ENCODE data around the gene INSRR.

Gene INSRR

GRCh38 chr1:156897078-156897825 lies 38.3 kb upstream of the INSRR start:
- TF ChIP-seq YY1 (IDR thresholded peaks at IDR 0.05; ENCODE audit: low read depth): no peak
- no peak for TF ChIP-seq REST (IDR thresholded peaks at IDR 0.05; ENCODE audit: low read depth)
- TF ChIP-seq NFIC (IDR thresholded peaks at IDR 0.05): no peak
- no peak for TF ChIP-seq TEAD4 (IDR thresholded peaks at IDR 0.05)
- TF ChIP-seq TAF1 (IDR thresholded peaks at IDR 0.05; ENCODE audit: low read depth): no peak
- no peak for TF ChIP-seq RAD21 (IDR thresholded peaks at IDR 0.05; ENCODE audit: low read depth)
- TF ChIP-seq CREB1 (IDR thresholded peaks at IDR 0.05; ENCODE audit: low read depth): no peak
- no peak for TF ChIP-seq MAX (IDR thresholded peaks at IDR 0.05)
- TF ChIP-seq TCF12 (IDR thresholded peaks at IDR 0.05; ENCODE audit: low read depth): no peak
- no peak for TF ChIP-seq FOXM1 (IDR thresholded peaks at IDR 0.05; ENCODE audit: borderline replicate concordance, low read depth)
- TF ChIP-seq CEBPB (IDR thresholded peaks at IDR 0.05): no peak
- TF ChIP-seq EP300 (IDR thresholded peaks at IDR 0.05; ENCODE audit: borderline replicate concordance): no peak
- TF ChIP-seq EGR1 (IDR thresholded peaks at IDR 0.05): no peak
- no peak for TF ChIP-seq ZBTB7A (IDR thresholded peaks at IDR 0.05; ENCODE audit: low read depth)
- no peak for TF ChIP-seq USF1 (IDR thresholded peaks at IDR 0.05)

- TF ChIP-seq TCF12 (IDR thresholded peaks at IDR 0.05; ENCODE audit: low read depth): peak; percentile 23; the same call in 1 of the 2 replicates
- TF ChIP-seq REST (IDR thresholded peaks at IDR 0.05; ENCODE audit: low read depth): no peak
- TF ChIP-seq TEAD4 (IDR thresholded peaks at IDR 0.05): peak; percentile 75
- 0 out of 2 replicates have a peak, but pooled peaks have one; percentile 26 for TF ChIP-seq NFIC (IDR thresholded peaks at IDR 0.05)
- TF ChIP-seq CEBPB (IDR thresholded peaks at IDR 0.05): no peak
These were observed 37.6 kb upstream of the INSRR start for GRCh38 chr1:156896490-156897033.

- TF ChIP-seq REST (IDR thresholded peaks at IDR 0.05; ENCODE audit: low read depth) (no peak), CREB1 (IDR thresholded peaks at IDR 0.05; ENCODE audit: low read depth) (no peak), CEBPB (IDR thresholded peaks at IDR 0.05) (no peak), RAD21 (IDR thresholded peaks at IDR 0.05; ENCODE audit: low read depth) (no peak), YY1 (IDR thresholded peaks at IDR 0.05; ENCODE audit: low read depth) (no peak), MAX (IDR thresholded peaks at IDR 0.05) (no peak), TCF12 (IDR thresholded peaks at IDR 0.05; ENCODE audit: low read depth) (no peak), TEAD4 (IDR thresholded peaks at IDR 0.05) (no peak), EGR1 (IDR thresholded peaks at IDR 0.05) (no peak)
These were observed 37.0 kb upstream of the INSRR start for GRCh38 chr1:156895927-156896326.

- TF ChIP-seq EGR1 (IDR thresholded peaks at IDR 0.05): no peak
- no peak for TF ChIP-seq TEAD4 (IDR thresholded peaks at IDR 0.05)
- no peak for TF ChIP-seq REST (IDR thresholded peaks at IDR 0.05; ENCODE audit: low read depth)
- TF ChIP-seq TCF12 (IDR thresholded peaks at IDR 0.05; ENCODE audit: low read depth): no peak
- no peak for TF ChIP-seq CEBPB (IDR thresholded peaks at IDR 0.05)
- no peak for TF ChIP-seq CREB1 (IDR thresholded peaks at IDR 0.05; ENCODE audit: low read depth)
- no peak for TF ChIP-seq USF1 (IDR thresholded peaks at IDR 0.05)
- TF ChIP-seq NFIC (IDR thresholded peaks at IDR 0.05): no peak
- no peak for TF ChIP-seq YY1 (IDR thresholded peaks at IDR 0.05; ENCODE audit: low read depth)
- TF ChIP-seq FOXM1 (IDR thresholded peaks at IDR 0.05; ENCODE audit: borderline replicate concordance, low read depth): no peak
- TF ChIP-seq ZBTB7A (IDR thresholded peaks at IDR 0.05; ENCODE audit: low read depth): no peak
- no peak for TF ChIP-seq EP300 (IDR thresholded peaks at IDR 0.05; ENCODE audit: borderline replicate concordance)
- TF ChIP-seq RAD21 (IDR thresholded peaks at IDR 0.05; ENCODE audit: low read depth): no peak
These were observed 36.5 kb upstream of the INSRR start for GRCh38 chr1:156895455-156895812.
